PC-9 (cell line): ENCODE results near the gene HFM1. TPM values are rescaled to one million over a fixed set of nuclear protein-coding genes. Genes with fewer than 3 reads are reported as not detected.

Experiments used
- BruUV-seq: library from RNA; stranded (reverse); fragments of 400-500 nt; replicated peaks from 2 replicates; lab custom pipeline; 2021; lab: Mats Ljungman, UMichigan
- CTCF ChIA-PET: fragments of 300-600 bp; sonication (Branson Sonifier 250); formaldehyde crosslinking; loops from one replicate; lab custom pipeline; 2022; ENCODE audit warnings: antibody characterized with exemption; lab: Charles Lee
- POLR2A ChIA-PET: fragments of 300-600 bp; sonication (Branson Sonifier 250); formaldehyde crosslinking; loops from one replicate; lab custom pipeline; 2022; ENCODE audit warnings: antibody characterized with exemption; ENCODE audit not compliant: unreplicated experiment; lab: Charles Lee
- DNase-seq, 2 experiments: peaks; one replicate each; pipeline versions ENCODE4 v3.0.0 to v3.0.0-alpha.2; 2015 to 2022; ENCODE audit warnings: mixed read lengths in 1 of 2
- H2AFZ ChIP-seq: fragments of 200-600 bp; sonication (generic); 2 replicates; pipeline ENCODE4 v1.8.1; 2017; ENCODE audit warnings: antibody characterized with exemption
- H3F3A ChIP-seq: fragments of 200-600 bp; sonication (generic); 2 replicates; pipeline ENCODE4 v1.8.1; 2017; ENCODE audit warnings: antibody characterized with exemption, mild to moderate bottlenecking, low read depth; ENCODE audit not compliant: insufficient read depth
- H3K27ac ChIP-seq: fragments of 200-600 bp; sonication (generic); 2 replicates; pipeline ENCODE4 v1.6.1; 2016; ENCODE audit warnings: mixed run types
- H3K27me3 ChIP-seq: fragments of 200-600 bp; sonication (generic); 2 replicates; pipeline ENCODE4 v1.6.1; 2016; ENCODE audit warnings: low read depth, mixed run types; ENCODE audit not compliant: insufficient read depth
- H3K36me3 ChIP-seq: fragments of 200-600 bp; sonication (generic); 2 replicates; pipeline ENCODE4 v1.6.1; 2016; ENCODE audit warnings: low read depth, mixed run types
- H3K4me1 ChIP-seq: fragments of 200-600 bp; sonication (generic); replicated peaks from 2 replicates; pipeline ENCODE4 v1.6.1; 2016; ENCODE audit warnings: mixed run types; ENCODE audit not compliant: insufficient read depth
- H3K4me2 ChIP-seq: fragments of 200-600 bp; sonication (generic); 2 replicates; pipeline ENCODE4 v1.6.1; 2017; ENCODE audit warnings: mixed run types
- H3K4me3 ChIP-seq: fragments of 200-600 bp; sonication (generic); 2 replicates; pipeline ENCODE4 v1.6.1; 2016; ENCODE audit warnings: mixed run types
- H3K79me2 ChIP-seq: fragments of 200-600 bp; sonication (generic); 2 replicates; pipeline ENCODE4 v1.6.1; 2017; ENCODE audit warnings: low read depth, mixed run types
- H3K9me2 ChIP-seq: fragments of 200-600 bp; sonication (generic); 2 replicates; pipeline ENCODE4 v1.8.1; 2017; ENCODE audit warnings: mild to moderate bottlenecking; ENCODE audit not compliant: insufficient read depth
- H3K9me3 ChIP-seq: fragments of 200-600 bp; sonication (generic); 2 replicates; pipeline ENCODE4 v1.8.1; 2016; ENCODE audit warnings: low read depth; ENCODE audit not compliant: insufficient read depth
- H4K20me1 ChIP-seq: fragments of 200-600 bp; sonication (generic); 2 replicates; pipeline ENCODE4 v1.8.1; 2017; ENCODE audit not compliant: insufficient read depth
- CTCF ChIP-seq: fragments of 200-600 bp; sonication (generic); conservative IDR thresholded peaks from 2 replicates; pipeline ENCODE4 v1.6.1; 2017; ENCODE audit warnings: mixed run types, antibody characterized with exemption, mild to moderate bottlenecking, moderate library complexity
- EZH2 ChIP-seq: fragments of 200-600 bp; sonication (generic); IDR thresholded peaks from 2 replicates; pipeline ENCODE4 v1.8.0; 2017; ENCODE audit warnings: antibody characterized with exemption, low read depth
- intact Hi-C: fragments of 100-400 bp; cut with micrococcal nuclease; formaldehyde crosslinking; loops from one replicate; pipeline ENCODE4 v1.10.0; 2022; ENCODE audit not compliant: unreplicated experiment
- total RNA-seq: library from RNA; stranded (reverse); gene quantifications from 2 replicates; pipeline ENCODE4 v1.2.3, GENCODE V29; 2021

HFM1 gene
- total RNA-seq, 1 experiment from 2014 or later: not detected

- Histone ChIP-seq H3K79me2 (no peaks in the 10 kb centered on the region), H3F3A (no peaks in the 10 kb centered on the region), H4K20me1 (no peaks in the 10 kb centered on the region), H3K9me2 (no peaks in the 10 kb centered on the region; the same call in 1 of the 2 replicates), H3K36me3 (no peaks in the 10 kb centered on the region), H3K4me3 (no peak overlapping the region), H3K9me3 (no peaks in the 10 kb centered on the region), H2AFZ (no peak overlapping the region), H3K4me1 (no peaks in the 10 kb centered on the region), H3K27ac (no peak overlapping the region), H3K4me2 (no peak overlapping the region), H3K27me3 (no peaks in the 10 kb centered on the region)
- TF ChIP-seq CTCF: no peak
- no peak for TF ChIP-seq EZH2
- ChIA-PET POLR2A (no interaction called here), CTCF (no interaction called here)
- intact Hi-C loops: no loop called here
- DNase-seq: no peak
- no TSS peak for BruUV-seq
Measured at GRCh38 chr1:91398291-91398690, 6.3 kb downstream of the HFM1 start.

GRCh38 chr1:91397605-91398004, 7.0 kb downstream of the HFM1 start:
- Histone ChIP-seq H3K4me1 (no peaks in the 10 kb centered on the region), H4K20me1 (no peaks in the 10 kb centered on the region), H3K9me3 (no peaks in the 10 kb centered on the region), H3F3A (no peaks in the 10 kb centered on the region), H3K27me3 (no peaks in the 10 kb centered on the region), H3K4me3 (no peak overlapping the region), H3K4me2 (no peak overlapping the region), H2AFZ (no peak overlapping the region), H3K27ac (no peak overlapping the region), H3K36me3 (no peaks in the 10 kb centered on the region), H3K79me2 (no peaks in the 10 kb centered on the region), H3K9me2 (no peaks in the 10 kb centered on the region; the same call in 1 of the 2 replicates)
- ChIA-PET POLR2A (no interaction called here), CTCF (no interaction called here)
- intact Hi-C loops: no loop called here
- TF ChIP-seq CTCF (no peak), EZH2 (no peak)
- no TSS peak for BruUV-seq
- no peak for DNase-seq

- H3K27me3 ChIP-seq: no peaks in the 10 kb centered on the region
- H3F3A ChIP-seq: no peaks in the 10 kb centered on the region
- DNase-seq: no peak
- no peak overlapping the region for H2AFZ ChIP-seq
- no peaks in the 10 kb centered on the region for H3K36me3 ChIP-seq
- H3K4me2 ChIP-seq: no peak overlapping the region
- no TSS peak for BruUV-seq
- H3K4me1 ChIP-seq: no peaks in the 10 kb centered on the region
- no peaks in the 10 kb centered on the region for H3K79me2 ChIP-seq
- no peaks in the 10 kb centered on the region for H4K20me1 ChIP-seq
- H3K9me3 ChIP-seq: peaks cover 5% of the 10 kb centered on the region; the same call in 1 of the 2 replicates
- no peak overlapping the region for H3K4me3 ChIP-seq
- H3K9me2 ChIP-seq: 0 out of 2 replicates have a peak, but pooled peaks cover 3% of the 10 kb centered on the region
- ChIA-PET CTCF (no interaction called here), POLR2A (no interaction called here)
- intact Hi-C loops: no loop called here
- H3K27ac ChIP-seq: no peak overlapping the region
- TF ChIP-seq CTCF: no peak
- TF ChIP-seq EZH2: no peak
Measured at GRCh38 chr1:91393042-91393441, 11.6 kb downstream of the HFM1 start.
